NCI-H1417 (cell line): ENCODE measurements around the gene AFG1L.
"Not testable (repeated sequence)": the region's sequence is repeated elsewhere in the genome, so short reads cannot be mapped to it uniquely, and the experiment has no call there.

Source experiments
- DNase-seq, 3 experiments: peaks; one replicate each; lab custom pipeline; 2025; lab: John Stamatoyannopoulos, UW

The AFG1L gene

GRCh38 chr6:108294727-108295625 is at the start of gene AFG1L:
Gene AFG1L, plus strand, starts transcription at chr6:108295054. Its CDS starts 26 bp downstream, at chr6:108295080.
- DNase-seq: peak; percentile 67 to 95 (median 94)

- not testable (repeated sequence) for DNase-seq
These were observed 49.8 kb upstream of the AFG1L start for GRCh38 chr6:108245095-108245494.

GRCh38 chr6:108247965-108248536 is 46.8 kb upstream of the AFG1L start:
- DNase-seq: no peak

GRCh38 chr6:108250240-108250866 is 44.5 kb upstream of the AFG1L start:
- no peak for DNase-seq

GRCh38 chr6:108251252-108251651 is 43.6 kb upstream of the AFG1L start:
- no peak for DNase-seq

- DNase-seq: no peak
These were observed 42.8 kb upstream of the AFG1L start for GRCh38 chr6:108252055-108252454.

- no peak for DNase-seq
These were observed 41.6 kb upstream of the AFG1L start for GRCh38 chr6:108253241-108253640.

GRCh38 chr6:108254433-108255410 is 40.1 kb upstream of the AFG1L start:
- DNase-seq: no peak

- peak; percentile 24 to 84 (median 74) for DNase-seq
These were observed 34.6 kb upstream of the AFG1L start for GRCh38 chr6:108260126-108260808.

GRCh38 chr6:108260809-108261569 is 33.9 kb upstream of the AFG1L start, which contains the start of gene SNX3:
Gene SNX3, minus strand, starts transcription at chr6:108261040. Its CDS starts 119 bp downstream, at chr6:108260921.
- DNase-seq: peak; percentile 93 to 100 (median 96)

GRCh38 chr6:108263371-108263770 is 31.5 kb upstream of the AFG1L start:
- DNase-seq: peak in 1 of 3 experiments; percentile 6

- DNase-seq: no peak
These were observed 26.0 kb upstream of the AFG1L start for GRCh38 chr6:108268845-108269244.

- DNase-seq: not testable (repeated sequence)
These were observed 24.9 kb upstream of the AFG1L start for GRCh38 chr6:108269955-108270354.

GRCh38 chr6:108274546-108274945 is 20.3 kb upstream of the AFG1L start:
- DNase-seq: no peak

- no peak for DNase-seq
These were observed 18.9 kb upstream of the AFG1L start for GRCh38 chr6:108275976-108276375.

- no peak for DNase-seq
These were observed 17.6 kb upstream of the AFG1L start for GRCh38 chr6:108277295-108277694.

- DNase-seq: no peak
These were observed 17.0 kb upstream of the AFG1L start for GRCh38 chr6:108277831-108278230.

GRCh38 chr6:108285381-108285780 is 9.5 kb upstream of the AFG1L start:
- DNase-seq: no peak

- DNase-seq: no peak
These were observed 8.5 kb upstream of the AFG1L start for GRCh38 chr6:108286366-108286765.

- no peak for DNase-seq
These were observed 7.5 kb upstream of the AFG1L start for GRCh38 chr6:108287373-108287772.
